MCF 10A (cell line): Measurements from ENCODE around the gene CAP2. TPM values are rescaled to one million over a fixed set of nuclear protein-coding genes. Genes with fewer than 3 reads are reported as not detected.

Experiments
- BruUV-seq: library from RNA; stranded (reverse); fragments of 400-500 nt; replicated peaks from 2 replicates; lab custom pipeline; 2021; lab: Mats Ljungman, UMichigan
- CTCF ChIA-PET: fragments of 300-600 bp; sonication (Branson Sonifier 250); formaldehyde crosslinking; extraction: SDS; loops from one replicate; lab custom pipeline; 2021; ENCODE audit warnings: antibody characterized with exemption, inconsistent platforms; lab: Yijun Ruan, JAX
- POLR2A ChIA-PET: fragments of 300-600, 350-650 bp; sonication (Branson Sonifier 250); formaldehyde crosslinking; extraction: SDS; loops from one replicate; lab custom pipeline; 2020; ENCODE audit warnings: antibody characterized with exemption, inconsistent platforms; lab: Yijun Ruan, JAX
- DNase-seq: peaks from one replicate; pipeline ENCODE4 v3.0.0-alpha.2; 2018; ENCODE audit not compliant: unreplicated experiment
- H3K27ac Mint-ChIP-seq: one replicate; pipeline ENCODE4 v1.8.0; 2022; ENCODE audit warnings: mild to moderate bottlenecking, low read depth, mixed read lengths; ENCODE audit not compliant: unreplicated experiment
- H3K27me3 Mint-ChIP-seq: one replicate; pipeline ENCODE4 v1.8.0; 2022; ENCODE audit warnings: mixed read lengths; ENCODE audit not compliant: insufficient read depth, unreplicated experiment
- H3K36me3 Mint-ChIP-seq: one replicate; pipeline ENCODE4 v1.8.0; 2022; ENCODE audit warnings: mild to moderate bottlenecking, moderate library complexity, mixed read lengths; ENCODE audit not compliant: insufficient read depth, unreplicated experiment
- H3K4me1 Mint-ChIP-seq: one replicate; pipeline ENCODE4 v1.8.0; 2022; ENCODE audit warnings: mixed read lengths; ENCODE audit not compliant: insufficient read depth, unreplicated experiment
- H3K4me3 Mint-ChIP-seq: one replicate; pipeline ENCODE4 v1.8.0; 2022; ENCODE audit warnings: mild to moderate bottlenecking, moderate library complexity, mixed read lengths; ENCODE audit not compliant: unreplicated experiment
- H3K9me3 Mint-ChIP-seq: one replicate; pipeline ENCODE4 v1.8.0; 2022; ENCODE audit warnings: mixed read lengths; ENCODE audit not compliant: unreplicated experiment
- CTCF ChIP-seq: fragments of 200-600 bp; IDR thresholded peaks from one replicate; pipeline ENCODE4 v1.8.0; 2022; ENCODE audit warnings: antibody characterized with exemption, mild to moderate bottlenecking; ENCODE audit not compliant: unreplicated experiment
- intact Hi-C: fragments of 100-400 bp; cut with micrococcal nuclease; formaldehyde crosslinking; loops from 2 replicates; pipeline ENCODE4 v1.14.1; 2022
- total RNA-seq: library from RNA; stranded (reverse); gene quantifications from 2 replicates; pipeline ENCODE4 v1.2.3, GENCODE V29; 2022

The CAP2 gene
- total RNA-seq, 1 experiment from 2014 or later: 12.3 TPM

GRCh38 chr6:17478223-17478907, 85.0 kb downstream of the CAP2 start:
- TF ChIP-seq CTCF: no peak
- CTCF ChIA-PET: no interaction called here
- H3K27me3 Mint-ChIP-seq: no peaks in the 10 kb centered on the region
- intact Hi-C loops: no loop called here
- POLR2A ChIA-PET: no interaction called here
- H3K27ac Mint-ChIP-seq: no peak overlapping the region
- H3K4me3 Mint-ChIP-seq: no peak overlapping the region
- H3K4me1 Mint-ChIP-seq: no peaks in the 10 kb centered on the region
- H3K36me3 Mint-ChIP-seq: no peaks in the 10 kb centered on the region
- BruUV-seq: no TSS peak
- DNase-seq: no peak
- H3K9me3 Mint-ChIP-seq: no peaks in the 10 kb centered on the region

DNA sequence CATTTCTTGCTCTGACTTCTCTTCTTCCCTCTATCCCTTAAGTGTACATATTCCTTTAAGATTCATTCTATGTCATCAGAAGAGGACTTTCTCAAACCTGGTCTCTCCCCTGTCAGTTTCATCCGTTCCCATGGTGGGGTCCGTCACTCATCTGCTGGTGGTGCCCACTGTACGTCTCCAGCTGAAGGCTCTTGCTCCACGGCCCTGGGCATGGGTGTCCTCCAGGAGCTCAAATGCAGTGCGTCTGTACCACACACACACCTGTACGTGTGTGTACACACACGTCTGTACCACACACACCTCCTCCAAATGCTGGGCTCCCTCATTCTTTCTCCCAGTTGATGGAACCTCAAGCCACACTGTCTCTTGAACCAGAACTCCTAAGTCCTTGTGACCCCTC, 85.6 kb downstream of the CAP2 start:
- H3K4me1 Mint-ChIP-seq: no peaks in the 10 kb centered on the region
- no TSS peak for BruUV-seq
- DNase-seq: no peak
- no peak overlapping the region for H3K4me3 Mint-ChIP-seq
- intact Hi-C loops: no loop called here
- no peaks in the 10 kb centered on the region for H3K36me3 Mint-ChIP-seq
- ChIA-PET CTCF (no interaction called here), POLR2A (no interaction called here)
- no peak for TF ChIP-seq CTCF
- H3K9me3 Mint-ChIP-seq: no peaks in the 10 kb centered on the region
- no peak overlapping the region for H3K27ac Mint-ChIP-seq
- H3K27me3 Mint-ChIP-seq: no peaks in the 10 kb centered on the region

DNA sequence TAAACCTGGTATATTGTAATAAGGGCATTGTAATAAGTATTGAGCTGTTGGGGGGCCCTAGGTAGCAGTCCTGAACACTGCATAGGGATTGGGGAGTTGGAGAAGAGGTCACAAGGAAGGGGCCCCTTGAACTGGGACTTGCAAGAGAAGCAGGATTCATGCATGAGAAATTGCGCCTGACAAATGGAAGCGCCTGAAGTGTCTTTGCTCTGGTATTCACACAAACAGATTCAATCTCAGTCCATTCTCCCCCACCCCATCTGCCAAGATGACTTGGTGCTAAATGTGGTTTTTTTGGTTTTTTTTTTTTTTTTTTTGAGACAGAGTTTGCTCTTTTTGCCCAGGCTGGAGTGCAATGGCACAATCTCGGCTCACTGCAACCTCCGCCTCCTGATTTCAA, 87.1 kb downstream of the CAP2 start:
- ChIA-PET POLR2A (no interaction called here), CTCF (interaction anchor here (0.5 to 1.1 kb wide), 2 partner anchors 19 to 25 kb away, joined by 5 to 6 read pairs; no protein-coding TSS in a partner anchor)
- intact Hi-C loops: no loop called here

GRCh38 chr6:17482711-17483110, 89.3 kb downstream of the CAP2 start:
- no TSS peak for BruUV-seq
- H3K36me3 Mint-ChIP-seq: no peaks in the 10 kb centered on the region
- no peaks in the 10 kb centered on the region for H3K27me3 Mint-ChIP-seq
- H3K27ac Mint-ChIP-seq: no peak overlapping the region
- no peak for DNase-seq
- H3K4me3 Mint-ChIP-seq: no peak overlapping the region
- intact Hi-C loops: no loop called here
- no peaks in the 10 kb centered on the region for H3K9me3 Mint-ChIP-seq
- ChIA-PET POLR2A (no interaction called here), CTCF (no interaction called here)
- no peaks in the 10 kb centered on the region for H3K4me1 Mint-ChIP-seq
- no peak for TF ChIP-seq CTCF

More for the DNA sequence above, 87.1 kb downstream of the CAP2 start:
- no peak overlapping the region for H3K4me3 Mint-ChIP-seq
- no peak overlapping the region for H3K27ac Mint-ChIP-seq
- no TSS peak for BruUV-seq
- no peaks in the 10 kb centered on the region for H3K27me3 Mint-ChIP-seq
- no peaks in the 10 kb centered on the region for H3K4me1 Mint-ChIP-seq
- TF ChIP-seq CTCF: no peak
- H3K36me3 Mint-ChIP-seq: no peaks in the 10 kb centered on the region
- no peak for DNase-seq
- H3K9me3 Mint-ChIP-seq: no peaks in the 10 kb centered on the region
